IMR-90 (cell line): ENCODE data around the gene ESR1. TPM values are rescaled to one million over a fixed set of nuclear protein-coding genes. Genes with fewer than 3 reads are reported as not detected.

Experiments used
- ATAC-seq: fragments of 200-7000 bp; cut with Tn5 transposase; 2 replicates; pipeline ENCODE4 v1.9.1; 2020; ENCODE audit warnings: low read depth, mild to moderate bottlenecking, moderate library complexity
- BruUV-seq: library from RNA; stranded (reverse); fragments of 400-500 nt; replicated peaks from 2 replicates; lab custom pipeline; 2021; lab: Mats Ljungman, UMichigan
- CTCF ChIA-PET: fragments of 300-600 bp; formaldehyde crosslinking; extraction: SDS; loops from one replicate; lab custom pipeline; 2021; ENCODE audit warnings: antibody characterized with exemption; lab: Yijun Ruan, JAX
- POLR2A ChIA-PET: fragments of 300-600 bp; sonication (Branson Sonifier 250); formaldehyde crosslinking; loops from one replicate; lab custom pipeline; 2022; ENCODE audit warnings: antibody characterized with exemption; ENCODE audit not compliant: unreplicated experiment; lab: Charles Lee
- DNase-seq: peaks from one replicate; pipeline ENCODE4 v3.0.0; 2013
- H2AFZ ChIP-seq: replicated peaks from 2 replicates; pipeline ENCODE3; 2013; ENCODE audit warnings: low read length, mild to moderate bottlenecking; ENCODE audit not compliant: poor library complexity
- H2AK5ac ChIP-seq: 2 replicates; pipeline ENCODE4 v1.6.1; 2013; ENCODE audit warnings: low read depth, low read length, inconsistent platforms
- H2AK9ac ChIP-seq: replicated peaks from 2 replicates; pipeline ENCODE3; 2013; ENCODE audit warnings: mild to moderate bottlenecking, low read depth, low read length, moderate library complexity; ENCODE audit not compliant: poor library complexity
- H2BK120ac ChIP-seq: 2 replicates; pipeline ENCODE4 v1.6.1; 2013; ENCODE audit warnings: low read depth, low read length, inconsistent platforms
- H2BK15ac ChIP-seq: 3 replicates; pipeline ENCODE4 v1.6.1; 2013; ENCODE audit warnings: low read depth, low read length, inconsistent platforms
- H2BK20ac ChIP-seq: 2 replicates; pipeline ENCODE4 v1.6.1; 2013; ENCODE audit warnings: low read depth, mild to moderate bottlenecking, inconsistent platforms, low read length, moderate library complexity
- H2BK5ac ChIP-seq: 2 replicates; pipeline ENCODE4 v1.6.1; 2013; ENCODE audit warnings: mild to moderate bottlenecking, low read depth, low read length, inconsistent platforms; ENCODE audit not compliant: poor library complexity, severe bottlenecking
- H3K14ac ChIP-seq: replicated peaks from 2 replicates; pipeline ENCODE4 v1.6.1; 2013; ENCODE audit warnings: low read depth, low read length, inconsistent platforms
- H3K18ac ChIP-seq: 2 replicates; pipeline ENCODE4 v1.6.1; 2013; ENCODE audit warnings: low read depth, low read length, control low read depth
- H3K23ac ChIP-seq: 2 replicates; pipeline ENCODE4 v1.6.1; 2013; ENCODE audit warnings: low read depth, low read length, inconsistent platforms
- H3K27ac ChIP-seq: 2 replicates; pipeline ENCODE4 v1.5.1; 2013; ENCODE audit warnings: mild to moderate bottlenecking, control low read depth, low read length; ENCODE audit not compliant: insufficient read depth
- H3K27me3 ChIP-seq: 2 replicates; pipeline ENCODE4 v1.6.1; 2013; ENCODE audit warnings: low read length; ENCODE audit not compliant: control insufficient read depth, insufficient read depth
- H3K36me3 ChIP-seq: 2 replicates; pipeline ENCODE4 v1.6.1; 2013; ENCODE audit warnings: low read length, mixed read lengths; ENCODE audit not compliant: control insufficient read depth, insufficient read depth
- H3K4ac ChIP-seq: 2 replicates; pipeline ENCODE4 v1.6.1; 2013; ENCODE audit warnings: low read depth, low read length, inconsistent platforms
- H3K4me1 ChIP-seq: 2 replicates; pipeline ENCODE4 v1.6.1; 2013; ENCODE audit warnings: low read length, mixed read lengths; ENCODE audit not compliant: control insufficient read depth, insufficient read depth
- H3K4me2 ChIP-seq: 2 replicates; pipeline ENCODE4 v1.6.1; 2013; ENCODE audit warnings: low read depth, mild to moderate bottlenecking, control low read depth, low read length, moderate library complexity
- H3K4me3 ChIP-seq: 2 replicates; pipeline ENCODE4 v1.5.1; 2013; ENCODE audit warnings: low read depth, mild to moderate bottlenecking, control low read depth, low read length, moderate library complexity; ENCODE audit not compliant: insufficient read depth
- H3K56ac ChIP-seq: 2 replicates; pipeline ENCODE4 v1.6.1; 2013; ENCODE audit warnings: low read length, inconsistent platforms; ENCODE audit not compliant: insufficient read depth; ENCODE audit errors: extremely low read depth
- H3K79me1 ChIP-seq, 2 experiments: 2 replicates each; pipeline ENCODE4 v1.6.1; 2013; ENCODE audit warnings: low read length in 2 of 2, inconsistent platforms in 1 of 2, low read depth in 1 of 2
- H3K9ac ChIP-seq: 2 replicates; pipeline ENCODE4 v1.6.1; 2013; ENCODE audit warnings: low read depth, low read length, control low read depth
- H3K9me1 ChIP-seq: 2 replicates; pipeline ENCODE4 v1.6.1; 2013; ENCODE audit warnings: low read length, inconsistent platforms; ENCODE audit not compliant: insufficient read depth
- H3K9me3 ChIP-seq: 2 replicates; pipeline ENCODE4 v1.6.1; 2013; ENCODE audit warnings: low read length; ENCODE audit not compliant: control insufficient read depth, insufficient read depth
- H4K20me1 ChIP-seq: 2 replicates; pipeline ENCODE4 v1.6.1; 2013; ENCODE audit warnings: low read length, inconsistent platforms; ENCODE audit not compliant: insufficient read depth
- H4K5ac ChIP-seq: 2 replicates; pipeline ENCODE4 v1.6.1; 2013; ENCODE audit warnings: mild to moderate bottlenecking, low read depth, low read length, control low read depth
- H4K8ac ChIP-seq, 2 experiments: 2 replicates each; pipeline ENCODE4 v1.6.1; 2013; ENCODE audit warnings: low read depth in 2 of 2, low read length in 2 of 2, control low read depth in 1 of 2, inconsistent platforms in 1 of 2
- H4K91ac ChIP-seq: 2 replicates; pipeline ENCODE4 v1.6.1; 2013; ENCODE audit warnings: low read depth, low read length, inconsistent platforms; ENCODE audit not compliant: insufficient read depth
- FOS ChIP-seq: fragments of 150-350 bp; IDR thresholded peaks from 2 replicates; pipeline ENCODE4 v1.6.1; 2016; ENCODE audit warnings: low read depth, low read length
- MAFK ChIP-seq: IDR thresholded peaks from 2 replicates; pipeline ENCODE4 v1.6.1; 2012; ENCODE audit warnings: low read depth, low read length, improper control_type of control experiment
- NFE2L2 ChIP-seq: fragments of 150-350 bp; IDR thresholded peaks from 2 replicates; pipeline ENCODE4 v1.6.1; 2016; ENCODE audit warnings: low read depth, mild to moderate bottlenecking, low read length
- POLR2A ChIP-seq: IDR thresholded peaks from 2 replicates; pipeline ENCODE4 v1.6.1; 2012; ENCODE audit warnings: mild to moderate bottlenecking, low read depth, low read length
- RFX5 ChIP-seq: IDR thresholded peaks from 2 replicates; pipeline ENCODE4 v1.8.0; 2012; ENCODE audit warnings: low read depth, mild to moderate bottlenecking, low read length, moderate library complexity
- SMC3 ChIP-seq: fragments of 150-350 bp; IDR thresholded peaks from 2 replicates; pipeline ENCODE4 v1.6.1; 2016; ENCODE audit warnings: low read depth, mild to moderate bottlenecking, antibody characterized with exemption, low read length, moderate library complexity
- WGBS, 2 experiments: methylation state at CpG; one replicate each; pipeline versions ENCODE4 v1.1.5 to v1.1.7; 2013; ENCODE audit warnings: missing lambda C conversion rate in 2 of 2; ENCODE audit not compliant: insufficient read length in 1 of 2; ENCODE audit errors: extremely low coverage in 2 of 2; 5-methylcytosine and 5-hydroxymethylcytosine counted together
- dilution Hi-C: fragments of 300-500 bp; cut with HindIII; formaldehyde crosslinking; loops from one replicate; pipeline ENCODE4 v1.14.3; 2018; ENCODE audit warnings: low sequenced_read_pairs; ENCODE audit not compliant: unreplicated experiment
- in situ Hi-C: fragments of 300-500 bp; cut with MboI; formaldehyde crosslinking; loops from 3 replicates; pipeline ENCODE4 v1.14.3; 2019; ENCODE audit warnings: low sequenced_read_pairs, inconsistent platforms, mixed read lengths
- intact Hi-C: fragments of 100-400 bp; cut with micrococcal nuclease; formaldehyde crosslinking; loops from 2 replicates; pipeline ENCODE4 v1.10.0; 2022
- polyA plus RNA-seq, 3 experiments: library from polyadenylated mRNA; depleted of rRNA; stranded (reverse); fragments of >200 nt; gene quantifications; 2 replicates each; pipeline ENCODE4 v1.2.3, GENCODE V29; 2012; ENCODE audit warnings: low replicate concordance in 1 of 3
- total RNA-seq: library from RNA; depleted of rRNA; stranded (reverse); fragments of >200 nt; gene quantifications from 2 replicates; pipeline ENCODE4 v1.2.3, GENCODE V29; 2012
- TF ChIP-seq, protein P1 (sequence below): fragments of 150-350 bp; IDR thresholded peaks from 2 replicates; pipeline ENCODE4 v1.6.1; 2016; ENCODE audit warnings: low read depth, mild to moderate bottlenecking, low read length, moderate library complexity, borderline replicate concordance

ESR1 gene
- total and polyA plus RNA-seq, 2 of the 4 experiments (the other 2 are of a cell fraction), result not detected

- Histone ChIP-seq H3K4me2 (no peak overlapping the region), H3K9me3 (no peaks in the 10 kb centered on the region), H3K27ac (no peak overlapping the region), H2BK15ac (no peak overlapping the region), H2AK9ac (no peak overlapping the region), H4K91ac (no peak overlapping the region), H2BK120ac (no peak overlapping the region), H3K79me1 (no peaks in the 10 kb centered on the region), H3K4ac (no peak overlapping the region), H2BK5ac (no peak overlapping the region), H2AK5ac (no peak overlapping the region), H3K27me3 (no peaks in the 10 kb centered on the region), H3K23ac (no peak overlapping the region), H4K8ac (no peak overlapping the region), H3K4me3 (no peak overlapping the region), H3K9me1 (no peaks in the 10 kb centered on the region), H4K20me1 (no peaks in the 10 kb centered on the region), H3K4me1 (0 out of 2 replicates have a peak, but pooled peaks cover 1% of the 10 kb centered on the region), H2AFZ (no peak overlapping the region), H2BK20ac (no peak overlapping the region), H4K5ac (no peak overlapping the region), H3K56ac (no peak overlapping the region), H3K18ac (no peak overlapping the region), H3K14ac (no peak overlapping the region), H3K36me3 (no peaks in the 10 kb centered on the region), H3K9ac (no peak overlapping the region)
- BruUV-seq, result no TSS peak
- no CpG with 5 or more reads among the region's 4 CpGs for WGBS, 2 experiments
- ATAC-seq (no peak), DNase-seq (no peak)
- ChIA-PET POLR2A (no interaction called here), CTCF (interaction anchor here (0.6 kb wide), 1 partner anchor 428 kb away, joined by 3 read pairs; no protein-coding TSS in a partner anchor)
- TF ChIP-seq RFX5 (no peak), NFE2L2 (no peak), FOS (no peak), SMC3 (no peak), POLR2A (no peak), MAFK (no peak)
- TF ChIP-seq, protein P1, sequence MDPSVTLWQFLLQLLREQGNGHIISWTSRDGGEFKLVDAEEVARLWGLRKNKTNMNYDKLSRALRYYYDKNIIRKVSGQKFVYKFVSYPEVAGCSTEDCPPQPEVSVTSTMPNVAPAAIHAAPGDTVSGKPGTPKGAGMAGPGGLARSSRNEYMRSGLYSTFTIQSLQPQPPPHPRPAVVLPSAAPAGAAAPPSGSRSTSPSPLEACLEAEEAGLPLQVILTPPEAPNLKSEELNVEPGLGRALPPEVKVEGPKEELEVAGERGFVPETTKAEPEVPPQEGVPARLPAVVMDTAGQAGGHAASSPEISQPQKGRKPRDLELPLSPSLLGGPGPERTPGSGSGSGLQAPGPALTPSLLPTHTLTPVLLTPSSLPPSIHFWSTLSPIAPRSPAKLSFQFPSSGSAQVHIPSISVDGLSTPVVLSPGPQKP, result no peak
- intact Hi-C loops (loop anchor here (10.0 kb wide), 1 partner anchor 443 kb away; no protein-coding TSS in a partner anchor), dilution Hi-C loops (no loop called here), in situ Hi-C loops (loop anchor here (5.0 to 10.0 kb wide), 2 partner anchors 360 to 503 kb away; no protein-coding TSS in a partner anchor)
Observed at GRCh38 chr6:151761851-151762250, 45.6 kb upstream of the ESR1 start.
